ENCODE measurements around the gene TXNDC9.
"Not testable (repeated sequence)": the region's sequence is repeated elsewhere in the genome, so short reads cannot be mapped to it uniquely, and the experiment has no call there.

TXNDC9 gene

GRCh38 chr2:99335911-99336803, at the start of gene TXNDC9:
TXNDC9 (minus strand) TSS chr2:99336333; CDS start chr2:99333210, 3,123 bp downstream.
- peak; percentile 96 for DNase-seq

DNA sequence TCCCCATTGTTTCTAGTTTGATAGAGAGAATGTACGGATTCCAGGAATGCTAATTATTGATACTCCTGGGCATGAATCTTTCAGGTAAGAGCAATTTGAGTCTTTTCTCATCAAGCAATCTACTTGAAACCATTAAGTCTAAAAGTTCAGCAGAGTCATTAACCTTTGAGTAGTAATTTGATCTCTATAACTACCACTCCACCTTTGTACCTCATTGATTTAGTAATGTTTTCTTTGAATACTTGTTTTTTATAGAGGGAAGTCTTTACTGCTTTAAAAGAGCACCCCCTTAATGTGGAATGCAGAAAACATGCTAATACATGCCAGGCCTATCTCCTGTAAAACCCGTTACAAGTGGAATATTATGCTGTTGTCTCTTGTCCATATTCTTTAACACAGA, 46.0 kb upstream of the TXNDC9 start:
- DNase-seq = no peak

- DNase-seq = no peak
These were observed 44.4 kb upstream of the TXNDC9 start for GRCh38 chr2:99380376-99381010.

DNA sequence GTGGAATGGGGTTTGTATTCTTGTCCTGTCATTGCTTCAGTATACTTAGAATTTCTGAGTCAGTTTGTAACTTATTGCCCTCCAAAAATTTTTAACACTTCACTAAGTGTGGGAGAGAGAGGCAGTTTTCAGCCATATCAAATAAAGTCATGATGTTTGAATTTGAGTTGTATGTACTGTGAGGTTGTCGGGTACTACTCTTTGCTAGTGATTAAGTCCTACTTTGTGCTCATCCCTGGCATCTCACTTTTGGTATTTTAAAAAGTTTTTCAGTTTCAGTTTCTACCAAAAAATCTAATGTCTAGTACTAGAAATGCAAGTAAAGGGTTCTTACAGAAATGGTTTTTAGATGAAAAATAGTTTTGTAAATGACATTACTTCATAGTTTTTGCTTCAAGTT, 41.7 kb upstream of the TXNDC9 start:
- DNase-seq = no peak

GRCh38 chr2:99376254-99376864, 40.2 kb upstream of the TXNDC9 start:
- DNase-seq = no peak

DNA sequence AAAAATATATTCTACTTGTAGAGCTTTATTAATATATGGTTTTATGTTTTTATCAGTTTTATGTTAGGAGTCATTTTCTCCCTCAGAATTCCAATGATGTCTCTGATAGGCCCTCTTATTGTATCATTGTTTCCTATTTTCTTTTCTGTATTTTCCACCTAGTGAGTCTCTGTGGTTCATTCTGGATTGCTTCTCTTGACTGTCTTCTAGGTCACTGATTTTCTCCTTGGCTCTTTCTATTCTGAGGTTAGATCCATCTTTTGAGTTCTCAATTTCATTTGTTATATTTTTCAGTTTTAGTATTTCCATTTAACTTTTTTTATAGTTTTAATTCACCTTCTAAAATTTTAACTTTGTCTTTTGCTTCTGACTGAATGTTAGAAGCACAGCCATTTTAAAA, 38.6 kb upstream of the TXNDC9 start:
- DNase-seq = no peak

DNA sequence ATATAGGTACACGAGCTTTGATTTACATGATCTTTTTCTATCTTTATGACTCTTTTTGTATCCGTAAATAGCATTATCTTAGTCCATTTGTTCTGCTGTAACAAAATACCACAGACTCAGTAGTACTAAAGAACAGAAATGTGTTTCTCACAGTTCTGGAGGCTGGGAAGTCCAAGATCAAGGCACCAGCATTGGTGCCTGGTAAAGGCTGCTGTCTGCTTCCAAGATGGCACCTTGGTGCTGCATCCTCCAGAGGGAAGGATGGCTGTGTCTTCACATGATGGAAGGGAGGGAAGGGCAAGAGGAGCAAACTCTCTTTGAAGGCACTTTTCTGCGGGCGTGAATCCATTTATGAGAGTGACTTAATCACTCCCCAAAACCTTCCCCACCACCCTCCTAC, 37.0 kb upstream of the TXNDC9 start:
- DNase-seq = no peak

DNA sequence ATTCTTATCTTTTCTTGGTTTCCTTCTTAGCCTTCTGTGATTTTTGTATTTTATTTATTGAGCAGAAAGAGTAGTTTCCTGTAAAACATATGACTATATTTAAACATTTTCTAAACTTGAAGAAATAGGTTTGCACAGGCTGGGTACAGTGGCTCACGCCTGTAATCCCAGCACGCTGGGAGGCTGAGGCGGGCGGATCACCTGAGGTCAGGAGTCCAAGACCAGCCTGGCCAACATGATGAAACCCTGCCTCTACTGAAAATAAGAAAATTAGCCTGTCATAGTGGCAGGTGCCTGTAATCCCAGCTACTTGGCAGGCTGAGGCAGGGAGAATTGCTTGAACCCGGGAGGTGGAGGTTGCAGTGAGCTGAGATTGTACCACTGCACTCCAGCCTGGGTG, 32.7 kb upstream of the TXNDC9 start:
- not testable (repeated sequence) for DNase-seq

- DNase-seq = no peak
These were observed 29.5 kb upstream of the TXNDC9 start for GRCh38 chr2:99365661-99366060.

DNA sequence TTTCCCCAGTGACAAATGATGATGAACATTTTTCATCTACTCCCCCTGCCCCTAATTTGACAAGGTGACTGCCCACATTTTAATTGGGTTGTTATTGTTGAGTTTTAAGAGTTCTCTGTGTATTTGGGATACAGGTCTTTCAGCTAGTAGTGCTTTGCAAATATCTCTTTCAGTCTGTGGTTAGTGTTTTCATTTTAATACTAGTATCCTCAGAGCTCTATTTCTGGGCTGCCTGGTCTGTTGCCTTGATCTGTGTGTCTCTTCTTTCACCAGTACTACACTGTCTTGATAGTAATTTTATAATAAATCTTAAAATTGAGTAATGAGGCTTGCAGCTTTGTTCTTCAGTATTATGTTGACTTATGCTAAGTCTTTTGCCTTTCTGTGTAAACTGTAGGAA, 20.7 kb upstream of the TXNDC9 start:
- DNase-seq = no peak

GRCh38 chr2:99354825-99355224, 18.7 kb upstream of the TXNDC9 start:
- DNase-seq = not testable (repeated sequence)

GRCh38 chr2:99354070-99354469, 17.9 kb upstream of the TXNDC9 start:
- no peak for DNase-seq

DNA sequence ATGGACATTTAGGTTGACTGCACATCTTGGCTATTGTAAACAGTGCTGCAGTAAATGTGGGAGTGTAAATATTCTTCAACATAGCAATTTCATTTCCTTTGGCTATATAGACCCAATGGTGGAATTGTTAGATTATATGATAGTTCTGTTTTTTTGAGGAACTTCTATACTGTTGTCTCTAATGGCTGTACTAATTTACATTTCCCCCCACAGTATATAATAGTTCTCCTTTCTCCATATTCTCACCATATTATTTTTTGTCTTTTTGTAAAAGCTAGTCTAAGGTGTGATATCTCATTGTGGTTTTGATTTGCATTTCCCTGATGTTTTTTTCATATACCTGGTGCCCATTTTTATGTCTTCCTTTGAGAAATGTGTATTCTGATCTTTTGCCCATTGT, 14.1 kb upstream of the TXNDC9 start:
- no peak for DNase-seq

DNA sequence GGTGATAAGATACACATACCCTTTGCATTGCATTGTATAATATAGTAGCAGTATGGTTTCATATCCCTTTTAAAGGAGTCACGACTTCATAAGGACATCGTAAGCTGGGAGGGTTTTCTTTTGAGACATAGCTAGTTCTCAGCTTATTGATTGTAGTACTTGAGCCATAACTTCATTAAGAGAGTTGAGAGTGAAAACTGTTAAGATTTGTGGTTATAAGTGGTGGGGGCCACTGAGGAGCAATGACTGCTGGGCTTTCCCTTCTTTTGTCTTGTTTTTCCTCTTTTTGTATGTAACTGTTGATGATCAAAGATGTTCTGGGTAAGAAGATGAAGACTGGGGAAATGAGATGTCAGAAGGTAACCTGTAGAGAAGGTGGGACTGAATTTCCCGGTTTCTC, 12.0 kb upstream of the TXNDC9 start:
- no peak for DNase-seq

DNA sequence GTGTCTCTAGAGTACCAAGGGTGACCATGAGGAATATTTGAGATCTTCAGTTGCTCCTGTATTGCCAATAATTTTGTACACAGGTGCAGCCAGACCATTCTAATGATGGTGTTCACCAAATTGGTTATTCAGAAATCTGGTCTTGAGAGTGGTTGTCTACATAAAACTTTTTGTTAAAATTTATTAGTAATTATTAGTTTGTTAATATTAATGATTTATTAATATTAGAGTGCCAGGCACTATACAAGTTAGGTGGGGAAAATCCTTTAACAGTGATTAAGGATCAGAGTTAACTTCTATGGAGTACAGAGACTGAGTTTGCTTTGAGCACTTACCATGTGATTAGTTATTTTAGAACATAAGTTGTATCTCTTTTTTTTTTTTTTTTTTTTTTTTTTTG, 10.1 kb upstream of the TXNDC9 start:
- no peak for DNase-seq

DNA sequence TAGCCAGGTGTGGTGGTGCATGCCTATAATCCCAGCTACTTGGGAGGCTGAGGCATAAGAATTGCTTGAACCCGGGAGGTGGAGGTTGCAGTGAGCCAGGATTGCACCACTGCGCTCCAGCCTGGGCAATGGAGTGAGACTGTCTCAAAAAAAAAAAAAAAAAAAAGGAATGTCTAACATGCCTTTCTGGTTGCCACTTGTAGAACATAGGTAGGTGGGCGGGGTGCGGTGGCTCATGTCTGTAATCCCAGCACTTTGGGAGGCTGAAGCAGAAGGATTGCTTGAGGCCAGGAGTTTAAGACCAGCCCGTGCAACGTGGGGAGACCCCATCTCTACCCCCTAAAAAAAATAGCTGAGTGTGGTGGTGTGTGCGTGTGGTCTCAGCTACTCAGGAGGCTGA, 9.3 kb upstream of the TXNDC9 start:
- DNase-seq = not testable (repeated sequence)

GRCh38 chr2:99342536-99342935, 6.4 kb upstream of the TXNDC9 start:
- no peak for DNase-seq

DNA sequence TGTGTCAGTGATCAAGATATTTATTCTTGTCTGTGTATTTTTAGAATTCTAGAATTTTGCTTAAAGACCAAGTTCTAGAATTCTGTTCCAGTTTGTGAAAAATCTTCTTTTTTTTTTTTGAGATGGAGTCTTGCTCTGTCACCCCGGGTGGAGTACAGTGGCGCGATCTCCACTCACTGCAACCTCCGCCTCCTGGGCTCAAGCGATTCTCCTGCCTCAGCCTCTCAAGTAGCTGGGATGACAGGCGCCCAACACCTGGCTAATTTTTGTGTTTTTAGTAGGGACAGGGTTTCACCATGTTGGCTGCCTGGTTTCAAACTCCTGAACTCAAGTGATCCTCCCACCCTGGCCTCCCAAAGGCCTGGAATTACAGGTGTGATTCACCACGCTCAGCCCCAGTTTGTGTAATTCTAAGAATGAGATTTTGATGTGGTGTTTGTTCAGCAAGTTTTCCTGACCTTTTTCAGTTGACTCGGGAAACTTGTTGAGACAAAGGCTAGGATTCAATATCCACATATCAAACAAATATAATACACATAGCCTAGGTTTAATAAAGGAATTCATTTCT, 4.6 kb upstream of the TXNDC9 start:
- no peak for DNase-seq

DNA sequence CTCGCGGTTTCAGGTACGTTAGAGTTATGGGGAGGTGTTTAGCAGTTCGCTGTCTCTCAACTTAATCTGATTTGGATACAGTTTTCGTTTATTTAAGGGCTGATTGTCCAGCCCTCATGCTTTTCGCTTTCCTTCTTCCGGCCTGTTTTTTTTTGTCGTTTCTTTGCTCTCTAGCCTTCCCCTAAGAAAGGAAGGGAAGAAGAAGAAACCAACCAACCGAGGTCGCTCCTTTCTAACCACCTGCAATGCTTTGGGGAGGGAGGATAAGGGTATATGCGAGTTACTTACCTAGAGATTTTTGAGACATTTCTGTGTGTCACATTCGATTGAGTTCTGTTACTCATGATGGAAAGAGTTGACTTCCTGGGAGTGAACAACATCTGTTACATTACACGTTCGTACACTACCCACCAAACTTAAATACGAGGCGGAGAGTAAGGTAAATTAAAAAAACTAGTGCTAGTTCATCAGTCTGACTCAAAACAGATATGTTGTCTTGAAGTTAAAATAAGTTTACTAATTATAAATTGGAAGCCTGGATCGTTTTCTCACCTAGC, 2.0 kb upstream of the TXNDC9 start:
- no peak for DNase-seq

DNA sequence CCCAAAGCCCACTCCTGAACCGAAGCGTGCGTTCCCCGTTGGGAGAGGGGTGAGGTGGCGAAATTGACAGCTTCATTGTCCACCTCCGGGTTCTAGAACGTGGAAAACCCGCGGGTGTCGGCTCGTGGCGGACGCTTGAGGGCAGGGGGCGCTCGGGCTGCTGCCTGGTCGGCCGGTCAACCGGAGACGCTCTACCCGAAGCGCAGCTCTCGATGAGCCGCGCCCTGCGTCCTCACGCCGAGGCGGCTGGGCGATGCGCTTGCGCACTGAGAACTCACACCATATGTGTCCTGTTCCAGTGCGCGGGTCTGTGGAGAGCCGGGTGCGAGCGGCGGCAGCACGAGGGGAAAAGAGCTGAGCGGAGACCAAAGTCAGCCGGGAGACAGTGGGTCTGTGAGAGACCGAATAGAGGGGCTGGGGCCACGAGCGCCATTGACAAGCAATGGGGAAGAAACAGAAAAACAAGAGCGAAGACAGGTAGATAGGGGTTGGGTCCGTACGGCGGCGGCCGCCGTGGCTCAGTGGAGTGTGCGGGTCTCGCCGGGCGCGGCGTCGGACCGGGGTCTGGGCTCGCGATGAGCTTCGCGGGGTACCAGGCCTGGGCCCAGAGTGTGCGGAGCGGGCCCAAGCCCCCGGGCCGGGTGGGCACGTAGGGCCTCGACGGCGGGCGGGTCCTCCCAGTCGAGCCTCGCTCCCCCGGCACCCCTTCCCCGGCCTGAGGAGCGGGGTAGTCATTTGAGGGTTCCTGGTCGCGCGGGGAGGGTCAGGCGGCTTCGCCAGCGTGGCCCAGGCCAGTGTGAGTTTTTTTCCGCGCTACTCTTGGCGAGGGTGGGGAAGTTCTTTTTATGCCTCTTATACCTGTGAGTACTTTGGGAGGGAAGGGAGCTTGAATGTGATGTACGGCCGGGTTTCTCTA, 1.2 kb upstream of the TXNDC9 start, which contains the start of gene EIF5B:
Gene EIF5B (plus strand): TSS at position 277 of the 916 bp plus-strand sequence. CDS start 166 bp downstream, at position 443.
- DNase-seq = peak; percentile 94

GRCh38 chr2:99336804-99337112, 625 bp upstream of the TXNDC9 start:
- DNase-seq = no peak

DNA sequence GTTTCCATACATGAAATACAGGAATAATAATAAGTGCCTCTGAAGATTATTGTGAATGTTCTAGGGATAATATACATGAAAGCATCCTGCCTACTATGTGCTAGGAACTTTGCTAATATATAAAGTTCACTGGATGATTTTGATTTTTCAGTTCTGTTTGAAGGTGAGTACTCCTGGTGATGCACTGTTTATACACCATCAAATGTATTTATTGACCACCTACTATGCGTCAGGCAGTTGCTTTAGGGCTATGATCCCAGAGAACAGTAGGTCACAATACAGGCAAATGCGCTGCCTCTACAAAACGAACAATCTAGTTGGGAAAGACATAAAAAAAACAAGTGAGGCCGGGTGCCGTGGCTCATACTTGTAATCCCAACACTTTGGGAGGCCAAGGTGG, 10.7 kb downstream of the TXNDC9 start:
- no peak for DNase-seq

Measured in stimulated activated CD4-positive, alpha-beta T cell treated with anti-CD3 and anti-CD28 coated beads, Interleukin-4, amount 100 ng/mL, for 1 hour (primary cell).